Keratinocyte (primary cell): ENCODE results near the gene POLR2L.

Experiments
- CTCF ChIP-seq, 3 experiments: IDR thresholded peaks in 1 of 3; conservative IDR thresholded peaks in 1 of 3; optimal IDR thresholded peaks in 1 of 3; 2 replicates in 2 of 3; 3 replicates in 1 of 3; pipeline versions ENCODE3 to v1.5.1; 2011; ENCODE audit warnings: low read length in 3 of 3, mild to moderate bottlenecking in 3 of 3, moderate library complexity in 2 of 3, control low read depth in 1 of 3, inconsistent platforms in 1 of 3; ENCODE audit not compliant: insufficient read depth in 2 of 3; ENCODE audit errors: extremely low read depth in 1 of 3
- EZH2 ChIP-seq: IDR thresholded peaks from one replicate; pipeline ENCODE4 v1.6.1; 2012; ENCODE audit warnings: inconsistent platforms, mild to moderate bottlenecking, low read length, moderate library complexity

- TF ChIP-seq CTCF (optimal IDR thresholded peaks at IDR 0.05 in 1 of 3, IDR thresholded peaks at IDR 0.05 in 1 of 3, conservative IDR thresholded peaks at IDR 0.05 in 1 of 3; ENCODE audit: extremely low read depth in 1 of 3, insufficient read depth in 2 of 3, low read length in 3 of 3) (no peak), EZH2 (no peak)
These were observed 39.4 kb downstream of the POLR2L start for GRCh38 chr11:802693-803466.
